Hepatic stellate cell (primary cell): ENCODE measurements around the gene HYOU1.
"Not testable (repeated sequence)": the region's sequence is repeated elsewhere in the genome, so short reads cannot be mapped to it uniquely, and the experiment has no call there.

Experiments used
- DNase-seq: peaks from one replicate; pipeline ENCODE4 v3.0.0; 2011; ENCODE audit warnings: low spot score

The HYOU1 gene

GRCh38 chr11:119018074-119018938 is 38.7 kb downstream of the HYOU1 start, which contains the start of the genes RPS25 and TRAPPC4:
TSS of gene RPS25 (minus strand) at chr11:119018343. CDS start at chr11:119018284, 59 bp downstream.
TSS of gene TRAPPC4 (plus strand) at chr11:119018766. CDS start at chr11:119018796, 30 bp downstream.
- peak; percentile 95 for DNase-seq

GRCh38 chr11:119017377-119017776 is 39.6 kb downstream of the HYOU1 start:
- not testable (repeated sequence) for DNase-seq

- DNase-seq: no peak
Observed at GRCh38 chr11:119016216-119017009, 40.6 kb downstream of the HYOU1 start.

GRCh38 chr11:119015054-119015611 is 41.9 kb downstream of the HYOU1 start:
- no peak for DNase-seq

GRCh38 chr11:119014209-119014924 is 42.6 kb downstream of the HYOU1 start:
- DNase-seq: no peak

- no peak for DNase-seq
Observed at GRCh38 chr11:119012629-119013170, 44.3 kb downstream of the HYOU1 start.

GRCh38 chr11:119011476-119012053 is 45.4 kb downstream of the HYOU1 start:
- no peak for DNase-seq

GRCh38 chr11:119006656-119007055 is 50.3 kb downstream of the HYOU1 start:
- no peak for DNase-seq

GRCh38 chr11:119000906-119001305 is 56.1 kb downstream of the HYOU1 start:
- no peak for DNase-seq

GRCh38 chr11:118998822-118999221 is 58.2 kb downstream of the HYOU1 start:
- peak; percentile 59 for DNase-seq

- no peak for DNase-seq
Observed at GRCh38 chr11:118998388-118998717, 58.7 kb downstream of the HYOU1 start.

- peak; percentile 99 for DNase-seq
Observed at GRCh38 chr11:118997627-118998387, 59.2 kb downstream of the HYOU1 start, which contains the start of gene CENATAC. TSS of gene CENATAC (plus strand) at chr11:118998138. CDS start at chr11:118998198, 60 bp downstream.

- peak; percentile 73 for DNase-seq
Observed at GRCh38 chr11:118996926-118997626, 59.9 kb downstream of the HYOU1 start.
